IMR-90 (cell line): ENCODE data around the gene HEXD. TPM values are rescaled to one million over a fixed set of nuclear protein-coding genes. Genes with fewer than 3 reads are reported as not detected.

Experiments used
- ATAC-seq: fragments of 200-7000 bp; cut with Tn5 transposase; 2 replicates; pipeline ENCODE4 v1.9.1; 2020; ENCODE audit warnings: low read depth, mild to moderate bottlenecking, moderate library complexity
- BruUV-seq: library from RNA; stranded (reverse); fragments of 400-500 nt; replicated peaks from 2 replicates; lab custom pipeline; 2021; lab: Mats Ljungman, UMichigan
- CTCF ChIA-PET: fragments of 300-600 bp; formaldehyde crosslinking; extraction: SDS; loops from one replicate; lab custom pipeline; 2021; ENCODE audit warnings: antibody characterized with exemption; lab: Yijun Ruan, JAX
- POLR2A ChIA-PET: fragments of 300-600 bp; sonication (Branson Sonifier 250); formaldehyde crosslinking; loops from one replicate; lab custom pipeline; 2022; ENCODE audit warnings: antibody characterized with exemption; ENCODE audit not compliant: unreplicated experiment; lab: Charles Lee
- DNase-seq: peaks from one replicate; pipeline ENCODE4 v3.0.0; 2013
- H2AFZ ChIP-seq: replicated peaks from 2 replicates; pipeline ENCODE3; 2013; ENCODE audit warnings: low read length, mild to moderate bottlenecking; ENCODE audit not compliant: poor library complexity
- H2AK5ac ChIP-seq: 2 replicates; pipeline ENCODE4 v1.6.1; 2013; ENCODE audit warnings: low read depth, low read length, inconsistent platforms
- H2AK9ac ChIP-seq: replicated peaks from 2 replicates; pipeline ENCODE3; 2013; ENCODE audit warnings: mild to moderate bottlenecking, low read depth, low read length, moderate library complexity; ENCODE audit not compliant: poor library complexity
- H2BK120ac ChIP-seq: 2 replicates; pipeline ENCODE4 v1.6.1; 2013; ENCODE audit warnings: low read depth, low read length, inconsistent platforms
- H2BK15ac ChIP-seq: 3 replicates; pipeline ENCODE4 v1.6.1; 2013; ENCODE audit warnings: low read depth, low read length, inconsistent platforms
- H2BK20ac ChIP-seq: 2 replicates; pipeline ENCODE4 v1.6.1; 2013; ENCODE audit warnings: low read depth, mild to moderate bottlenecking, inconsistent platforms, low read length, moderate library complexity
- H2BK5ac ChIP-seq: 2 replicates; pipeline ENCODE4 v1.6.1; 2013; ENCODE audit warnings: mild to moderate bottlenecking, low read depth, low read length, inconsistent platforms; ENCODE audit not compliant: poor library complexity, severe bottlenecking
- H3K14ac ChIP-seq: replicated peaks from 2 replicates; pipeline ENCODE4 v1.6.1; 2013; ENCODE audit warnings: low read depth, low read length, inconsistent platforms
- H3K18ac ChIP-seq: 2 replicates; pipeline ENCODE4 v1.6.1; 2013; ENCODE audit warnings: low read depth, low read length, control low read depth
- H3K23ac ChIP-seq: 2 replicates; pipeline ENCODE4 v1.6.1; 2013; ENCODE audit warnings: low read depth, low read length, inconsistent platforms
- H3K27ac ChIP-seq: 2 replicates; pipeline ENCODE4 v1.5.1; 2013; ENCODE audit warnings: mild to moderate bottlenecking, control low read depth, low read length; ENCODE audit not compliant: insufficient read depth
- H3K27me3 ChIP-seq: 2 replicates; pipeline ENCODE4 v1.6.1; 2013; ENCODE audit warnings: low read length; ENCODE audit not compliant: control insufficient read depth, insufficient read depth
- H3K36me3 ChIP-seq: 2 replicates; pipeline ENCODE4 v1.6.1; 2013; ENCODE audit warnings: low read length, mixed read lengths; ENCODE audit not compliant: control insufficient read depth, insufficient read depth
- H3K4ac ChIP-seq: 2 replicates; pipeline ENCODE4 v1.6.1; 2013; ENCODE audit warnings: low read depth, low read length, inconsistent platforms
- H3K4me1 ChIP-seq: 2 replicates; pipeline ENCODE4 v1.6.1; 2013; ENCODE audit warnings: low read length, mixed read lengths; ENCODE audit not compliant: control insufficient read depth, insufficient read depth
- H3K4me2 ChIP-seq: 2 replicates; pipeline ENCODE4 v1.6.1; 2013; ENCODE audit warnings: low read depth, mild to moderate bottlenecking, control low read depth, low read length, moderate library complexity
- H3K4me3 ChIP-seq: 2 replicates; pipeline ENCODE4 v1.5.1; 2013; ENCODE audit warnings: low read depth, mild to moderate bottlenecking, control low read depth, low read length, moderate library complexity; ENCODE audit not compliant: insufficient read depth
- H3K56ac ChIP-seq: 2 replicates; pipeline ENCODE4 v1.6.1; 2013; ENCODE audit warnings: low read length, inconsistent platforms; ENCODE audit not compliant: insufficient read depth; ENCODE audit errors: extremely low read depth
- H3K79me1 ChIP-seq, 2 experiments: 2 replicates each; pipeline ENCODE4 v1.6.1; 2013; ENCODE audit warnings: low read length in 2 of 2, inconsistent platforms in 1 of 2, low read depth in 1 of 2
- H3K9ac ChIP-seq: 2 replicates; pipeline ENCODE4 v1.6.1; 2013; ENCODE audit warnings: low read depth, low read length, control low read depth
- H3K9me1 ChIP-seq: 2 replicates; pipeline ENCODE4 v1.6.1; 2013; ENCODE audit warnings: low read length, inconsistent platforms; ENCODE audit not compliant: insufficient read depth
- H3K9me3 ChIP-seq: 2 replicates; pipeline ENCODE4 v1.6.1; 2013; ENCODE audit warnings: low read length; ENCODE audit not compliant: control insufficient read depth, insufficient read depth
- H4K20me1 ChIP-seq: 2 replicates; pipeline ENCODE4 v1.6.1; 2013; ENCODE audit warnings: low read length, inconsistent platforms; ENCODE audit not compliant: insufficient read depth
- H4K5ac ChIP-seq: 2 replicates; pipeline ENCODE4 v1.6.1; 2013; ENCODE audit warnings: mild to moderate bottlenecking, low read depth, low read length, control low read depth
- H4K8ac ChIP-seq, 2 experiments: 2 replicates each; pipeline ENCODE4 v1.6.1; 2013; ENCODE audit warnings: low read depth in 2 of 2, low read length in 2 of 2, control low read depth in 1 of 2, inconsistent platforms in 1 of 2
- H4K91ac ChIP-seq: 2 replicates; pipeline ENCODE4 v1.6.1; 2013; ENCODE audit warnings: low read depth, low read length, inconsistent platforms; ENCODE audit not compliant: insufficient read depth
- CEBPB ChIP-seq: IDR thresholded peaks from 2 replicates; pipeline ENCODE4 v1.6.1; 2012; ENCODE audit warnings: low read depth, low read length, improper control_type of control experiment
- CTCF ChIP-seq: conservative IDR thresholded peaks from 2 replicates; pipeline ENCODE4 v1.5.1; 2012; ENCODE audit warnings: mild to moderate bottlenecking, low read depth, low read length, improper control_type of control experiment
- FOS ChIP-seq: fragments of 150-350 bp; IDR thresholded peaks from 2 replicates; pipeline ENCODE4 v1.6.1; 2016; ENCODE audit warnings: low read depth, low read length
- MAFK ChIP-seq: IDR thresholded peaks from 2 replicates; pipeline ENCODE4 v1.6.1; 2012; ENCODE audit warnings: low read depth, low read length, improper control_type of control experiment
- NFE2L2 ChIP-seq: fragments of 150-350 bp; IDR thresholded peaks from 2 replicates; pipeline ENCODE4 v1.6.1; 2016; ENCODE audit warnings: low read depth, mild to moderate bottlenecking, low read length
- RFX5 ChIP-seq: IDR thresholded peaks from 2 replicates; pipeline ENCODE4 v1.8.0; 2012; ENCODE audit warnings: low read depth, mild to moderate bottlenecking, low read length, moderate library complexity
- SMC3 ChIP-seq: fragments of 150-350 bp; IDR thresholded peaks from 2 replicates; pipeline ENCODE4 v1.6.1; 2016; ENCODE audit warnings: low read depth, mild to moderate bottlenecking, antibody characterized with exemption, low read length, moderate library complexity
- WGBS, 2 experiments: methylation state at CpG; one replicate each; pipeline versions ENCODE4 v1.1.5 to v1.1.7; 2013; ENCODE audit warnings: missing lambda C conversion rate in 2 of 2; ENCODE audit not compliant: insufficient read length in 1 of 2; ENCODE audit errors: extremely low coverage in 2 of 2; 5-methylcytosine and 5-hydroxymethylcytosine counted together
- dilution Hi-C: fragments of 300-500 bp; cut with HindIII; formaldehyde crosslinking; loops from one replicate; pipeline ENCODE4 v1.14.3; 2018; ENCODE audit warnings: low sequenced_read_pairs; ENCODE audit not compliant: unreplicated experiment
- in situ Hi-C: fragments of 300-500 bp; cut with MboI; formaldehyde crosslinking; loops from 3 replicates; pipeline ENCODE4 v1.14.3; 2019; ENCODE audit warnings: low sequenced_read_pairs, inconsistent platforms, mixed read lengths
- intact Hi-C: fragments of 100-400 bp; cut with micrococcal nuclease; formaldehyde crosslinking; loops from 2 replicates; pipeline ENCODE4 v1.10.0; 2022
- polyA plus RNA-seq, 3 experiments: library from polyadenylated mRNA; depleted of rRNA; stranded (reverse); fragments of >200 nt; gene quantifications; 2 replicates each; pipeline ENCODE4 v1.2.3, GENCODE V29; 2012; ENCODE audit warnings: low replicate concordance in 1 of 3
- total RNA-seq: library from RNA; depleted of rRNA; stranded (reverse); fragments of >200 nt; gene quantifications from 2 replicates; pipeline ENCODE4 v1.2.3, GENCODE V29; 2012

HEXD gene
- total and polyA plus RNA-seq, 2 of the 4 experiments (the other 2 are of a cell fraction), result 3.8 to 9.5 TPM

- Histone ChIP-seq H3K23ac (no peak overlapping the region), H3K4ac (no peak overlapping the region), H3K18ac (no peak overlapping the region), H4K20me1 (peaks cover 7% of the 10 kb centered on the region), H3K14ac (no peak overlapping the region), H3K4me1 (peaks cover 12% of the 10 kb centered on the region), H3K56ac (no peak overlapping the region), H2BK120ac (no peak overlapping the region), H3K9ac (no peak overlapping the region), H2BK15ac (no peak overlapping the region), H3K36me3 (peaks cover 7% of the 10 kb centered on the region; the same call in 1 of the 2 replicates), H3K79me1 (no peaks in the 10 kb centered on the region), H4K91ac (no peak overlapping the region), H3K27ac (no peak overlapping the region), H2AFZ (no peak overlapping the region), H2AK9ac (peak overlapping the region; percentile 19), H3K9me1 (no peaks in the 10 kb centered on the region), H2BK5ac (no peak overlapping the region), H2AK5ac (peak overlapping the region; percentile 30; the same call in 1 of the 2 replicates), H3K4me2 (no peak overlapping the region; the same call in 1 of the 2 replicates), H2BK20ac (no peak overlapping the region), H3K9me3 (no peaks in the 10 kb centered on the region), H4K5ac (no peak overlapping the region), H4K8ac (no peak overlapping the region), H3K27me3 (no peaks in the 10 kb centered on the region), H3K4me3 (no peak overlapping the region)
- BruUV-seq, result no TSS peak
- 70% methylated on average over 7 of the region's 19 CpGs; no CpG with 5 or more reads in 1 of the 2 experiments for WGBS, 2 experiments
- DNase-seq (peak; percentile 90), ATAC-seq (peak; percentile 91)
- intact Hi-C loops (no loop called here), in situ Hi-C loops (no loop called here), dilution Hi-C loops (no loop called here)
- TF ChIP-seq MAFK, result no peak
- 0 out of 2 replicates have a peak, but pooled peaks have one; percentile 7 for TF ChIP-seq FOS
- TF ChIP-seq CEBPB, result peak; percentile 72
- no peak for TF ChIP-seq SMC3
- no peak for TF ChIP-seq RFX5
- no peak for TF ChIP-seq NFE2L2
- TF ChIP-seq CTCF, result no peak
- POLR2A ChIA-PET, result no interaction called here
- CTCF ChIA-PET, result no interaction called here
These were observed 21.3 kb upstream of the HEXD start for GRCh38 chr17:82396601-82397435.
